Astrocyte (in vitro differentiated cells and primary cell): Measurements from ENCODE around the gene PAX1. TPM values are rescaled to one million over a fixed set of nuclear protein-coding genes. Genes with fewer than 3 reads are reported as not detected.

Experiments
- DNase-seq: peaks from one replicate; pipeline ENCODE4 v3.0.0-alpha.2; 2010; ENCODE audit warnings: low read depth
- FAIRE-seq: peaks from 2 replicates; lab custom pipeline; 2011; peaks lifted over from hg19 to GRCh38; lab: Jason Lieb, UNC
- H2AFZ ChIP-seq: 2 replicates; pipeline ENCODE4 v1.6.0; 2012; ENCODE audit warnings: low read depth, low read length, inconsistent platforms
- H3K27ac ChIP-seq: 2 replicates; pipeline ENCODE4 v1.5.1; 2011; ENCODE audit warnings: low read depth, low read length, inconsistent platforms
- H3K27me3 ChIP-seq: 2 replicates; pipeline ENCODE4 v1.6.0; 2011; ENCODE audit warnings: low read length, inconsistent platforms; ENCODE audit not compliant: insufficient read depth
- H3K36me3 ChIP-seq: 2 replicates; pipeline ENCODE4 v1.5.1; 2011; ENCODE audit warnings: low read length, inconsistent platforms; ENCODE audit not compliant: insufficient read depth
- H3K4me1 ChIP-seq: 2 replicates; pipeline ENCODE4 v1.5.1; 2011; ENCODE audit warnings: low read length, inconsistent platforms; ENCODE audit not compliant: insufficient read depth
- H3K4me2 ChIP-seq: 2 replicates; pipeline ENCODE4 v1.6.0; 2012; ENCODE audit warnings: low read length, inconsistent platforms
- H3K4me3 ChIP-seq: 2 replicates; pipeline ENCODE4 v1.5.1; 2011; ENCODE audit warnings: low read depth, mild to moderate bottlenecking, low read length, inconsistent platforms; ENCODE audit not compliant: insufficient read depth
- H3K79me2 ChIP-seq: 2 replicates; pipeline ENCODE4 v1.6.0; 2012; ENCODE audit warnings: mild to moderate bottlenecking, low read length, inconsistent platforms; ENCODE audit not compliant: insufficient read depth
- H3K9ac ChIP-seq: 2 replicates; pipeline ENCODE4 v1.6.0; 2012; ENCODE audit warnings: mild to moderate bottlenecking, low read length, inconsistent platforms
- H3K9me3 ChIP-seq: 2 replicates; pipeline ENCODE4 v1.5.1; 2012; ENCODE audit warnings: low read depth, mild to moderate bottlenecking, low read length, inconsistent platforms; ENCODE audit not compliant: insufficient read depth
- H4K20me1 ChIP-seq: 2 replicates; pipeline ENCODE4 v1.6.0; 2012; ENCODE audit warnings: low read length, inconsistent platforms; ENCODE audit not compliant: insufficient read depth
- H3K27ac Mint-ChIP-seq: one replicate; pipeline ENCODE4 v1.8.0; 2021; ENCODE audit warnings: mild to moderate bottlenecking, mixed read lengths; ENCODE audit not compliant: unreplicated experiment
- H3K27me3 Mint-ChIP-seq: one replicate; pipeline ENCODE4 v1.8.0; 2021; ENCODE audit warnings: low read depth, mixed read lengths; ENCODE audit not compliant: unreplicated experiment
- H3K36me3 Mint-ChIP-seq: one replicate; pipeline ENCODE4 v1.8.0; 2021; ENCODE audit warnings: low read depth, mixed read lengths; ENCODE audit not compliant: unreplicated experiment
- H3K4me1 Mint-ChIP-seq: one replicate; pipeline ENCODE4 v1.8.0; 2021; ENCODE audit warnings: low read depth, mixed read lengths; ENCODE audit not compliant: unreplicated experiment
- H3K4me3 Mint-ChIP-seq: one replicate; pipeline ENCODE4 v1.8.0; 2021; ENCODE audit warnings: mild to moderate bottlenecking, moderate library complexity, mixed read lengths; ENCODE audit not compliant: unreplicated experiment
- H3K9me3 Mint-ChIP-seq: one replicate; pipeline ENCODE4 v1.8.0; 2021; ENCODE audit warnings: mild to moderate bottlenecking, mixed read lengths; ENCODE audit not compliant: unreplicated experiment
- CTCF ChIP-seq: IDR thresholded peaks from 2 replicates; pipeline ENCODE4 v1.5.1; 2011; ENCODE audit warnings: low read depth, mild to moderate bottlenecking, inconsistent platforms, low read length, moderate library complexity; ENCODE audit not compliant: insufficient read depth
- EZH2 ChIP-seq: IDR thresholded peaks from 2 replicates; pipeline ENCODE4 v1.6.1; 2012; ENCODE audit warnings: mild to moderate bottlenecking, low read length, inconsistent platforms; ENCODE audit not compliant: insufficient read depth
- total RNA-seq: library from RNA; stranded (reverse); gene quantifications from 2 replicates; pipeline ENCODE4 v1.2.1, GENCODE V29; 2021

Gene PAX1
- total RNA-seq, 1 donor from 2014 or later: not detected

- H3K36me3 ChIP-seq: no peaks in the 10 kb centered on the region
- H3K36me3 Mint-ChIP-seq: peaks cover 2% of the 10 kb centered on the region
- H3K9me3 Mint-ChIP-seq: peaks cover 3% of the 10 kb centered on the region
- no peak overlapping the region for H3K9ac ChIP-seq
- no peaks in the 10 kb centered on the region for H3K79me2 ChIP-seq
- no peaks in the 10 kb centered on the region for H4K20me1 ChIP-seq
- no peak overlapping the region for H3K4me3 ChIP-seq
- no peak overlapping the region for H3K27ac ChIP-seq
- no peak overlapping the region for H3K4me2 ChIP-seq
- no peak overlapping the region for H2AFZ ChIP-seq
- no peak overlapping the region for H3K4me3 Mint-ChIP-seq
- no peak overlapping the region for H3K27ac Mint-ChIP-seq
- no peak for DNase-seq
- H3K27me3 Mint-ChIP-seq: peaks cover 91% of the 10 kb centered on the region
- TF ChIP-seq EZH2 (no peak), CTCF (no peak)
- no peak for FAIRE-seq
- peaks cover 25% of the 10 kb centered on the region for H3K27me3 ChIP-seq
- peaks cover 7% of the 10 kb centered on the region for H3K4me1 Mint-ChIP-seq
- H3K4me1 ChIP-seq: no peaks in the 10 kb centered on the region
- H3K9me3 ChIP-seq: no peaks in the 10 kb centered on the region
Measured at GRCh38 chr20:21698494-21699215, 6.8 kb upstream of the PAX1 start.

- no peak overlapping the region for H3K4me3 Mint-ChIP-seq
- no peaks in the 10 kb centered on the region for H3K4me1 ChIP-seq
- no peak overlapping the region for H2AFZ ChIP-seq
- H3K79me2 ChIP-seq: no peaks in the 10 kb centered on the region
- H3K27ac ChIP-seq: no peak overlapping the region
- no peak overlapping the region for H3K4me2 ChIP-seq
- no peak overlapping the region for H3K27ac Mint-ChIP-seq
- peaks cover 90% of the 10 kb centered on the region for H3K27me3 Mint-ChIP-seq
- TF ChIP-seq EZH2: no peak
- no peak for TF ChIP-seq CTCF
- H3K9me3 Mint-ChIP-seq: peaks cover 4% of the 10 kb centered on the region
- no peaks in the 10 kb centered on the region for H3K36me3 ChIP-seq
- no peaks in the 10 kb centered on the region for H3K36me3 Mint-ChIP-seq
- H3K4me3 ChIP-seq: no peak overlapping the region
- H4K20me1 ChIP-seq: no peaks in the 10 kb centered on the region
- H3K27me3 ChIP-seq: peaks cover 28% of the 10 kb centered on the region
- H3K9ac ChIP-seq: no peak overlapping the region
- H3K9me3 ChIP-seq: no peaks in the 10 kb centered on the region
- FAIRE-seq (no peak), DNase-seq (no peak)
- H3K4me1 Mint-ChIP-seq: peaks cover 9% of the 10 kb centered on the region
Measured at GRCh38 chr20:21699216-21699508, 6.3 kb upstream of the PAX1 start.

- Histone ChIP-seq H2AFZ (no peak overlapping the region), H3K27me3 (peaks cover 40% of the 10 kb centered on the region), H3K4me3 (no peak overlapping the region), H3K4me1 (no peaks in the 10 kb centered on the region), H3K36me3 (no peaks in the 10 kb centered on the region), H3K79me2 (no peaks in the 10 kb centered on the region), H3K9me3 (no peaks in the 10 kb centered on the region), H3K4me2 (no peak overlapping the region), H4K20me1 (no peaks in the 10 kb centered on the region), H3K27ac (no peak overlapping the region), H3K9ac (no peak overlapping the region)
- peaks cover 9% of the 10 kb centered on the region for H3K4me1 Mint-ChIP-seq
- peaks cover 88% of the 10 kb centered on the region for H3K27me3 Mint-ChIP-seq
- H3K36me3 Mint-ChIP-seq: peaks cover 3% of the 10 kb centered on the region
- no peak overlapping the region for H3K4me3 Mint-ChIP-seq
- DNase-seq: no peak
- peaks cover 10% of the 10 kb centered on the region for H3K9me3 Mint-ChIP-seq
- no peak overlapping the region for H3K27ac Mint-ChIP-seq
- TF ChIP-seq EZH2: no peak
- TF ChIP-seq CTCF: no peak
- FAIRE-seq: no peak
Measured at GRCh38 chr20:21701171-21701876, 4.1 kb upstream of the PAX1 start.
